ENCODE measurements around the gene HDGFL1. TPM values are rescaled to one million over a fixed set of nuclear protein-coding genes. Genes with fewer than 3 reads are reported as not detected.

The HDGFL1 gene
- total and polyA plus RNA-seq, 2 of the 8 experiments (the other 6 are each of a cell fraction or from before 2014, with no cell fraction given), result not detected

DNA sequence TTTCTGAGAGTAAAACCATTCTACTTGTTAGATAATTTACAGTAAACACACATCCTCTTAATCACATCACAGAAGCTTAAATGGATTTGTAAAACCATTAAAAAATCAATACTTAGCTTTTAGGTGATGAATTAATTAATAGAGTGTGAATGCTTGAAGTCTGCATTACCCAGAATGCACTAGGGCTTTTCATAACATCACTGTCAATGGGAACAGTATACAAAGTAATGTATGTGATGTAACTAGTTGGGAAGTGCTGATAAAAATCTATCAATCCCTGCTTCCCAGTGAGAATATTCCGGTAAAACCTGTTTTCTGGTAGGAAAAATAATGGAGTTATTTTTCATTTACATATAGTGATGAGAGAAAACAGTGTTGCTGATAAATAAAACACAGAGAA lies 23.1 kb upstream of the HDGFL1 start:
- Histone ChIP-seq H3K27ac (ENCODE audit: low read depth, low read length) (no peak overlapping the region), H2BK120ac (replicated peaks; ENCODE audit: low read depth, low read length) (no peak overlapping the region), H3K56ac (replicated peaks; ENCODE audit: insufficient read length, low read depth, low read length) (no peak overlapping the region), H3K14ac (ENCODE audit: insufficient read length) (no peak overlapping the region), H2BK12ac (ENCODE audit: low read depth, low read length) (no peak overlapping the region), H4K5ac (ENCODE audit: insufficient read length, low read depth, low read length) (no peak overlapping the region), H3K4me2 (ENCODE audit: insufficient read depth in 1 of 2, low read depth in 2 of 2, low read length in 2 of 2) (no peak overlapping the region), H3K4me3 (ENCODE audit: extremely low read depth in 1 of 4, insufficient read depth in 2 of 4, low read depth in 3 of 4, low read length in 4 of 4) (no peak overlapping the region), H4K20me1 (replicated peaks in 1 of 2; ENCODE audit: control insufficient read depth in 1 of 2, insufficient read depth in 2 of 2, low read length in 2 of 2) (no peaks in the 10 kb centered on the region), H3K79me1 (ENCODE audit: low read depth, low read length) (no peaks in the 10 kb centered on the region), H2AFZ (ENCODE audit: low read length) (no peak overlapping the region), H3K27me3 (replicated peaks in 1 of 4; ENCODE audit: control insufficient read depth in 3 of 4, extremely low read depth in 1 of 4, insufficient read depth in 3 of 4, low read length in 3 of 4) (no peaks in the 10 kb centered on the region), H2BK15ac (ENCODE audit: low read length) (no peak overlapping the region), H3K23ac (ENCODE audit: insufficient read length) (no peak overlapping the region), H3K4me1 (replicated peaks in 1 of 4; ENCODE audit: control insufficient read depth in 3 of 4, insufficient read depth in 4 of 4, low read length in 3 of 4) (no peaks in the 10 kb centered on the region), H3K4ac (replicated peaks; ENCODE audit: insufficient read length, low read depth, low read length) (no peak overlapping the region), H2BK5ac (ENCODE audit: low read depth, low read length) (no peak overlapping the region), H3K79me2 (ENCODE audit: control insufficient read depth in 1 of 2, insufficient read depth in 2 of 2, low read length in 2 of 2) (no peaks in the 10 kb centered on the region), H3K9ac (replicated peaks in 1 of 4; ENCODE audit: extremely low read depth in 1 of 4, low read depth in 3 of 4, low read length in 3 of 4) (no peak overlapping the region), H2AK5ac (ENCODE audit: low read depth, low read length) (no peak overlapping the region), H3K18ac (ENCODE audit: extremely low read depth, low read length) (no peak overlapping the region), H2BK20ac (ENCODE audit: low read length) (no peak overlapping the region), H3K36me3 (ENCODE audit: control insufficient read depth in 2 of 4, insufficient read depth in 4 of 4, low read length in 3 of 4) (no peaks in the 10 kb centered on the region), H4K8ac (ENCODE audit: extremely low read depth, insufficient read depth, low read length) (no peak overlapping the region), H3K23me2 (ENCODE audit: low read depth, low read length) (no peaks in the 10 kb centered on the region), H4K91ac (replicated peaks; ENCODE audit: insufficient read length, low read length) (no peak overlapping the region), H3K9me3 (ENCODE audit: insufficient read depth in 2 of 2, low read depth in 1 of 2, low read length in 1 of 2) (no peaks in the 10 kb centered on the region)
- DNase-seq (ENCODE audit: low read depth in 1 of 2, low spot score in 2 of 2) (no peak), FAIRE-seq (no peak)
- 88% methylated on average over 1 of the region's 1 CpG; no CpG with 5 or more reads in 1 of the 2 experiments for WGBS, 2 experiments (ENCODE audit: extremely low coverage in 1 of 2, insufficient coverage in 1 of 2, insufficient read length in 1 of 2, insufficient replicate concordance in 2 of 2, low coverage in 1 of 2, low lambda C conversion rate in 2 of 2, missing lambda C conversion rate in 1 of 2)
- ChIA-PET CTCF (ENCODE audit: partially characterized antibody) (interaction anchor here (0.6 kb wide), 1 partner anchor 56 kb away, joined by 3 read pairs; no protein-coding TSS in a partner anchor), POLR2A (ENCODE audit: partially characterized antibody) (no interaction called here)
- TF ChIP-seq SRF (IDR thresholded peaks at IDR 0.05; ENCODE audit: low read depth, low read length) (no peak), CBX8 (IDR thresholded peaks at IDR 0.05; ENCODE audit: borderline replicate concordance, low read depth, low read length) (no peak), GABPA (IDR thresholded peaks at IDR 0.05; ENCODE audit: borderline replicate concordance, insufficient read depth, low read length) (no peak), EZH2 (IDR thresholded peaks at IDR 0.05; ENCODE audit: low read depth, low read length, severe bottlenecking) (no peak), NANOG (IDR thresholded peaks at IDR 0.05; ENCODE audit: insufficient read depth, low read depth, low read length, poor library complexity, severe bottlenecking) (no peak), JUN (IDR thresholded peaks at IDR 0.05; ENCODE audit: low read depth, low read length) (no peak), KDM4A (IDR thresholded peaks at IDR 0.05; ENCODE audit: low read depth, low read length, severe bottlenecking) (no peak), PHF8 (conservative IDR thresholded peaks at IDR 0.05; ENCODE audit: low read depth, low read length) (no peak), TAF1 (IDR thresholded peaks at IDR 0.05; ENCODE audit: low read depth, low read length) (no peak)

Measured in H1 (cell line).